GM12892 (cell line): ENCODE measurements around the gene MAP7D2.

Experiments
- POLR2A ChIP-seq: IDR thresholded peaks from 2 replicates; pipeline ENCODE4 v1.6.1; 2011; ENCODE audit warnings: low read depth, low read length, control low read depth
- POLR2AphosphoS5 ChIP-seq: IDR thresholded peaks from 2 replicates; pipeline ENCODE4 v1.6.1; 2011; ENCODE audit warnings: low read depth, low read length, control low read depth

- TF ChIP-seq POLR2A = no peak
- no peak for TF ChIP-seq POLR2AphosphoS5
Measured at GRCh38 chrX:20042221-20042620, 74.5 kb downstream of the MAP7D2 start.
